Neural progenitor cell (in vitro differentiated cells): ENCODE data around the gene MELK. TPM values are rescaled to one million over a fixed set of nuclear protein-coding genes. Genes with fewer than 3 reads are reported as not detected.

ENCODE experiments used
- DNase-seq: peaks from one replicate; pipeline ENCODE4 v3.0.0-alpha.2; 2016; ENCODE audit warnings: low spot score
- H2AFZ ChIP-seq: fragments of 200-600 bp; sonication (generic); replicated peaks from 2 replicates; pipeline ENCODE4 v1.6.1; 2016; ENCODE audit warnings: antibody characterized with exemption
- H3F3A ChIP-seq: fragments of 200-600 bp; sonication (generic); 2 replicates; pipeline ENCODE4 v1.6.1; 2016; ENCODE audit warnings: antibody characterized with exemption, low read depth
- H3K27ac ChIP-seq: fragments of 200-600 bp; sonication (generic); 2 replicates; pipeline ENCODE4 v1.5.1; 2016; ENCODE audit warnings: mild to moderate bottlenecking
- H3K27me3 ChIP-seq: fragments of 200-600 bp; sonication (generic); 2 replicates; pipeline ENCODE4 v1.6.1; 2016; ENCODE audit warnings: mild to moderate bottlenecking, moderate library complexity
- H3K36me3 ChIP-seq: fragments of 200-600 bp; sonication (generic); 2 replicates; pipeline ENCODE4 v1.5.1; 2016
- H3K4me1 ChIP-seq: fragments of 200-600 bp; sonication (generic); 2 replicates; pipeline ENCODE4 v1.6.1; 2016; ENCODE audit warnings: mixed run types
- H3K4me2 ChIP-seq: fragments of 200-600 bp; sonication (generic); 2 replicates; pipeline ENCODE4 v1.6.1; 2016
- H3K4me3 ChIP-seq: fragments of 200-600 bp; sonication (generic); 2 replicates; pipeline ENCODE4 v1.5.1; 2016
- H3K79me2 ChIP-seq: fragments of 200-600 bp; sonication (generic); 2 replicates; pipeline ENCODE4 v1.6.1; 2016; ENCODE audit warnings: low read depth
- H3K9ac ChIP-seq: fragments of 200-600 bp; sonication (generic); 2 replicates; pipeline ENCODE4 v1.6.1; 2016
- H3K9me3 ChIP-seq: fragments of 200-600 bp; sonication (generic); 2 replicates; pipeline ENCODE4 v1.5.1; 2016; ENCODE audit warnings: low read depth
- H4K20me1 ChIP-seq: fragments of 200-600 bp; sonication (generic); 2 replicates; pipeline ENCODE4 v1.6.1; 2016; ENCODE audit warnings: low read depth
- H3K27ac Mint-ChIP-seq: 3 replicates; pipeline ENCODE4 v1.8.0; 2021; ENCODE audit warnings: mixed read lengths
- H3K27me3 Mint-ChIP-seq: 2 replicates; pipeline ENCODE4 v1.8.0; 2022; ENCODE audit warnings: low read depth, mild to moderate bottlenecking, inconsistent platforms, moderate library complexity, mixed read lengths; ENCODE audit not compliant: insufficient read depth
- H3K36me3 Mint-ChIP-seq: 3 replicates; pipeline ENCODE4 v1.8.0; 2021; ENCODE audit warnings: mixed read lengths
- H3K4me1 Mint-ChIP-seq: 3 replicates; pipeline ENCODE4 v1.8.0; 2021; ENCODE audit warnings: mixed read lengths
- H3K4me3 Mint-ChIP-seq: 3 replicates; pipeline ENCODE4 v1.8.0; 2021; ENCODE audit warnings: mild to moderate bottlenecking, moderate library complexity, mixed read lengths
- H3K9me3 Mint-ChIP-seq: 3 replicates; pipeline ENCODE4 v1.8.0; 2020; ENCODE audit warnings: mixed read lengths
- EZH2 ChIP-seq: fragments of 200-600 bp; sonication (generic); IDR thresholded peaks from 2 replicates; pipeline ENCODE4 v1.6.1; 2017; ENCODE audit warnings: antibody characterized with exemption, mild to moderate bottlenecking, moderate library complexity
- EZH2phosphoT487 ChIP-seq: fragments of 200-600 bp; sonication (generic); IDR thresholded peaks from 2 replicates; pipeline ENCODE4 v1.6.1; 2017; ENCODE audit warnings: antibody characterized with exemption
- total RNA-seq: library from RNA; depleted of rRNA; stranded (reverse); fragments of >200 nt; gene quantifications from 2 replicates; pipeline ENCODE4 v1.2.3, GENCODE V29; 2015; ENCODE audit warnings: low replicate concordance
- TF ChIP-seq, protein P1 (sequence below): fragments of 200-600 bp; sonication (generic); IDR thresholded peaks from 2 replicates; pipeline ENCODE4 v1.5.1; 2017; ENCODE audit warnings: antibody characterized with exemption, mild to moderate bottlenecking

The MELK gene
- total RNA-seq, 1 donor from 2014 or later: 112 TPM

DNA sequence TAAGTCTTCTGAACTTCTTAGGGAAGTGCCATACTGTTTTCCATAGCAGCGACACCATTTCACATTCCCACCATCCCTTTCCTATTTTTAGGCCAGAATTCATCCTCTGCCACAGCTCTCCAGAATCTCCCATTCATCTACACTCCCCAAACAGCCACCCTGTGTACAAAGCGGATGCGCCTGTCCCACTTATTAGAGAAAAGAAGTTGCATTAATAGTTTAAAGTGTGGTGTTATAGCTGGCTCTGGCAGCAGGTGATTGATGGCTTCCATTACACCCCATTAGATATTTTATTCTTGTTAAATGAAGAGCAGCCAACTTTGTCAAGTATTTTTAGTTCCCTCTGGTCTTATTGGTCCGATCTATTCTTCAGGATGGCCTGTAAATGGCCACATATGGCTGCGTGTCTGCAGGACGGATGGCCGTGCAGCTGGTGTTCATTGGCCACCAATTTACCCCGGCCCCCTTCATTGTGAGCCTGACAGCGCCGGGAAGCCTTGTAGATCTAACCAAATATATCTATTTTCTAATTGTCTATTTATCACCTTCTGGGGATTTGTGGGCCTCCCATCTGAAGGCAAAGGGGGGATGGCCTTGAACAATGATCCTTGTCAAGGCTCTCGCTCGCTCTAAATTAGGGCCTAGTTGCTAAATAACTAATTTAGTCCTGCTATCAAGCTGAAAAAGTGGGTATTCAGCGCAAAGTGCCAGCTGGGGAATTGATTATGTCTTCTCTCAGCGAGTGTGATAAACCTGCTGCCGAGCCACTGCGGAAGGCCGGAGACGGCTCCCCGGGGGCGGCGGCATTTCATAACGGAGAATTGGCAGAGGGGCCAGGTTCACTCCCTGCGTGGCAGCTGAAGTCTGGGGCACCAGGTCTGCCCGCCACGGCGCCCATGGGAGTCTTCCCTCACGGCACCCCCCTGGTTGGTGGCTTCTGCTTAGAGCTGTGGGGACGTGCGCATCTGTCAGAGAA, 141.1 kb downstream of the MELK start:
- Histone ChIP-seq H3K9ac (no peak overlapping the region), H3F3A (no peaks in the 10 kb centered on the region), H3K9me3 (no peaks in the 10 kb centered on the region), H2AFZ (no peak overlapping the region), H3K27ac (no peak overlapping the region), H3K79me2 (no peaks in the 10 kb centered on the region), H3K4me3 (no peak overlapping the region), H4K20me1 (no peaks in the 10 kb centered on the region), H3K27me3 (no peaks in the 10 kb centered on the region), H3K4me1 (no peaks in the 10 kb centered on the region), H3K36me3 (no peaks in the 10 kb centered on the region), H3K4me2 (no peak overlapping the region)
- TF ChIP-seq EZH2phosphoT487 (no peak), EZH2 (no peak)
- Mint-ChIP-seq H3K36me3 (no peaks in the 10 kb centered on the region), H3K27ac (no peak overlapping the region), H3K4me3 (no peak overlapping the region), H3K4me1 (no peaks in the 10 kb centered on the region), H3K9me3 (no peaks in the 10 kb centered on the region), H3K27me3 (no peaks in the 10 kb centered on the region)
- no peak for DNase-seq

DNA sequence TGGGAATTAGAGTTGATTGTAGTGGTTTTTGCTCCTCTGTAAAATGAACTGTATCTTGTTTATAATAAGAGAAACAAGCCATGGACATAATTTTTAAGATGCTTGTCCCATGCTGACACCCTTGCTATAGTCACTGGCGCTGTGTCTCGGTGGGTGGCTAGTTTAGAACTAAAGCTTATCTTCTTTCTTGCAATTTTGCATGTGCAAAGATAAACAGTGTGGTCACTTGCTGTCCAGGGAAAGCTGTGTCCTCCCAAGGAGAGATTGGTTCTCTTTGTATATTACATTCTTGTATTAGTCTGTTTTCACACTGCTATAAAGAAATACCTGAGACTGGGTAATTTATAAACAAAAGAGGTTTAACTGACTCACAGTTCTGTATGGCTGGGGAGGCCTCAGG, 143.8 kb downstream of the MELK start:
- TF ChIP-seq EZH2 (no peak), EZH2phosphoT487 (no peak)
- TF ChIP-seq, protein P1, sequence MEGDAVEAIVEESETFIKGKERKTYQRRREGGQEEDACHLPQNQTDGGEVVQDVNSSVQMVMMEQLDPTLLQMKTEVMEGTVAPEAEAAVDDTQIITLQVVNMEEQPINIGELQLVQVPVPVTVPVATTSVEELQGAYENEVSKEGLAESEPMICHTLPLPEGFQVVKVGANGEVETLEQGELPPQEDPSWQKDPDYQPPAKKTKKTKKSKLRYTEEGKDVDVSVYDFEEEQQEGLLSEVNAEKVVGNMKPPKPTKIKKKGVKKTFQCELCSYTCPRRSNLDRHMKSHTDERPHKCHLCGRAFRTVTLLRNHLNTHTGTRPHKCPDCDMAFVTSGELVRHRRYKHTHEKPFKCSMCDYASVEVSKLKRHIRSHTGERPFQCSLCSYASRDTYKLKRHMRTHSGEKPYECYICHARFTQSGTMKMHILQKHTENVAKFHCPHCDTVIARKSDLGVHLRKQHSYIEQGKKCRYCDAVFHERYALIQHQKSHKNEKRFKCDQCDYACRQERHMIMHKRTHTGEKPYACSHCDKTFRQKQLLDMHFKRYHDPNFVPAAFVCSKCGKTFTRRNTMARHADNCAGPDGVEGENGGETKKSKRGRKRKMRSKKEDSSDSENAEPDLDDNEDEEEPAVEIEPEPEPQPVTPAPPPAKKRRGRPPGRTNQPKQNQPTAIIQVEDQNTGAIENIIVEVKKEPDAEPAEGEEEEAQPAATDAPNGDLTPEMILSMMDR: no peak
- no peak overlapping the region for H3K27ac ChIP-seq
- no peak overlapping the region for H3K9ac ChIP-seq
- H3K4me2 ChIP-seq: no peak overlapping the region
- Mint-ChIP-seq H3K27me3 (no peaks in the 10 kb centered on the region), H3K4me1 (no peaks in the 10 kb centered on the region), H3K36me3 (no peaks in the 10 kb centered on the region), H3K9me3 (no peaks in the 10 kb centered on the region), H3K27ac (no peak overlapping the region), H3K4me3 (no peak overlapping the region)
- no peaks in the 10 kb centered on the region for H3K36me3 ChIP-seq
- H3K4me3 ChIP-seq: no peak overlapping the region
- no peaks in the 10 kb centered on the region for H3K79me2 ChIP-seq
- no peaks in the 10 kb centered on the region for H3K27me3 ChIP-seq
- no peaks in the 10 kb centered on the region for H4K20me1 ChIP-seq
- H2AFZ ChIP-seq: no peak overlapping the region
- no peaks in the 10 kb centered on the region for H3K9me3 ChIP-seq
- no peaks in the 10 kb centered on the region for H3K4me1 ChIP-seq
- H3F3A ChIP-seq: no peaks in the 10 kb centered on the region
- no peak for DNase-seq

DNA sequence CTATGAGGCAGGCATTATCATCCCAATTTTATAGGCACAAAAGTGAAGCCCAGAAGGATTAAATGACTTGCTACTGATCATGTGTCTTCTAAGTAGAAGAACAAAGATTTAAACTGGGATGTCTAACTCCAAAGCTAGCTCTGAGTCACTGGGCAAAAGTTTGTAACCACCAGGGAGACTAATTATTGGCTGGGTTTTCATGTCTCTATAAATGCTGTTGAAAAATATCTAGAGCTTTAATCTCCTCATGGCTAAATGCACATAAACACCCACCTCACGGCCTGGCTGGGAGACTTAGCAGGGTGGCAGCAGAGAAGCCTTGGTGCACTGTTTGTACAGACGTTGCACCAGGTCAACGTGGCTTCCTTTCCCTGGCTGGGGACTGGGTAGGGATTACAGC, 144.6 kb downstream of the MELK start:
- Histone ChIP-seq H2AFZ (no peak overlapping the region), H3K4me2 (no peak overlapping the region), H3K36me3 (no peaks in the 10 kb centered on the region), H3K79me2 (no peaks in the 10 kb centered on the region), H3F3A (no peaks in the 10 kb centered on the region), H3K4me1 (no peaks in the 10 kb centered on the region), H3K9me3 (no peaks in the 10 kb centered on the region), H3K27me3 (no peaks in the 10 kb centered on the region), H3K9ac (no peak overlapping the region), H4K20me1 (no peaks in the 10 kb centered on the region), H3K27ac (no peak overlapping the region), H3K4me3 (no peak overlapping the region)
- Mint-ChIP-seq H3K27ac (no peak overlapping the region), H3K9me3 (no peaks in the 10 kb centered on the region), H3K27me3 (no peaks in the 10 kb centered on the region), H3K4me3 (no peak overlapping the region), H3K4me1 (no peaks in the 10 kb centered on the region), H3K36me3 (no peaks in the 10 kb centered on the region)
- no peak for DNase-seq
- TF ChIP-seq EZH2phosphoT487 (no peak), EZH2 (no peak)
- TF ChIP-seq, protein P1: no peak

DNA sequence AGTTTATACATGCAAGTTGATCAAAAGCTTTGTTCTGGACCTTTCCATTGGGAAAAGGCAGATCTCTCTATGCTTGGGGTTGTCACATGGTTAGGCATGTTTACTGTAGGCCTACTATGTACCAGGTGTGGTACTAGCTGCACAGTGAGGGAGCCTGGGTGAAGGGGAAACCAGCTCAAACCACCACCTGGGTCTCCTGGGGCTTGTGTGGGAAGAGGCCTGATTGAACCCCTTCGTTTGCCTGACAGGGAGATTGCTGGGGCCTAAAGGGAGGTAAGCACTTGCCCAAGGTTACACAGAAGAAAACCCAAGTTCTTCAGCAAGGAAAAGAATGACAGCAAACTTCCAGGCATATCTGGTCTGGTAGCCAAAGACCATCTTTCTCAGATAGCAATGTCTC, 145.9 kb downstream of the MELK start:
- Histone ChIP-seq H3K36me3 (no peaks in the 10 kb centered on the region), H3K4me3 (no peak overlapping the region), H3K9me3 (no peaks in the 10 kb centered on the region), H3F3A (no peaks in the 10 kb centered on the region), H3K27ac (no peak overlapping the region), H3K4me1 (no peaks in the 10 kb centered on the region), H3K79me2 (no peaks in the 10 kb centered on the region), H4K20me1 (no peaks in the 10 kb centered on the region), H3K27me3 (no peaks in the 10 kb centered on the region), H3K4me2 (no peak overlapping the region), H3K9ac (no peak overlapping the region), H2AFZ (no peak overlapping the region)
- Mint-ChIP-seq H3K9me3 (no peaks in the 10 kb centered on the region), H3K27me3 (peaks cover 1% of the 10 kb centered on the region), H3K27ac (no peak overlapping the region), H3K36me3 (no peaks in the 10 kb centered on the region), H3K4me1 (no peaks in the 10 kb centered on the region), H3K4me3 (no peak overlapping the region)
- TF ChIP-seq EZH2phosphoT487 (no peak), EZH2 (no peak)
- TF ChIP-seq, protein P1: no peak
- DNase-seq: no peak
